K562 (cell line): ENCODE results near the gene SMURF1. TPM values are rescaled to one million over a fixed set of nuclear protein-coding genes. Genes with fewer than 3 reads are reported as not detected.

ENCODE experiments used
- ARID3B ChIP-seq: fragments of 250-450 bp; sonication (Bioruptor Pico); IDR thresholded peaks from 2 replicates; pipeline ENCODE4 v1.4.0; 2020; ENCODE audit warnings: borderline replicate concordance
- CAMTA2 ChIP-seq: fragments of 250-450 bp; sonication (Bioruptor Pico); conservative IDR thresholded peaks from 2 replicates; pipeline ENCODE4 v1.5.1; 2022
- CHD1 ChIP-seq: fragments of 200-600 bp; sonication (generic); IDR thresholded peaks from one replicate; pipeline ENCODE4 v1.6.1; 2012; ENCODE audit warnings: mild to moderate bottlenecking, moderate library complexity, low read length, inconsistent platforms
- E2F6 ChIP-seq, 2 experiments: IDR thresholded peaks; 2 replicates each; pipeline ENCODE4 v1.6.1; 2011; ENCODE audit warnings: borderline replicate concordance in 1 of 2, control low read depth in 1 of 2, low read depth in 1 of 2, low read length in 1 of 2, mild to moderate bottlenecking in 1 of 2, mixed read lengths in 1 of 2, moderate library complexity in 1 of 2; ENCODE audit not compliant: insufficient read depth in 1 of 2, insufficient read length in 1 of 2, poor library complexity in 1 of 2, severe bottlenecking in 1 of 2; ENCODE audit errors: extremely low read depth in 1 of 2
- FOXM1 ChIP-seq, 2 experiments: fragments of 450-650 bp in 1 of 2; sonication (generic) in 1 of 2; formaldehyde crosslinking in 1 of 2; IDR thresholded peaks; 2 replicates each; pipeline versions ENCODE4 v1.6.1 to v1.9.0; 2017 to 2022; ENCODE audit warnings: low read depth in 2 of 2, mild to moderate bottlenecking in 2 of 2, missing genetic modification reagents in 1 of 2, moderate library complexity in 1 of 2
- HDAC2 ChIP-seq: fragments of 450-650 bp; IDR thresholded peaks from 2 replicates; pipeline ENCODE4 v1.6.1; 2016; ENCODE audit warnings: mild to moderate bottlenecking
- HIVEP1 ChIP-seq: fragments of 250-450 bp; sonication (Bioruptor Pico); IDR thresholded peaks from 2 replicates; pipeline ENCODE4 v1.4.0; 2020; ENCODE audit warnings: mild to moderate bottlenecking
- HNRNPLL ChIP-seq: fragments of 200-400 bp; formaldehyde crosslinking; IDR thresholded peaks from 2 replicates; pipeline ENCODE4 v1.6.1; 2017; ENCODE audit warnings: low read length, low read depth, mild to moderate bottlenecking; ENCODE audit not compliant: poor library complexity, severe bottlenecking
- KAT7 ChIP-seq: sonication (generic); formaldehyde crosslinking; IDR thresholded peaks from 2 replicates; pipeline ENCODE4 v1.8.0; 2022; ENCODE audit warnings: missing genetic modification reagents, mild to moderate bottlenecking, borderline replicate concordance
- KDM1A ChIP-seq, 2 experiments: fragments of 450-650 bp; IDR thresholded peaks; 2 replicates each; pipeline ENCODE4 v1.6.1; 2016; ENCODE audit warnings: mild to moderate bottlenecking in 2 of 2
- KLF1 ChIP-seq: fragments of 450-650 bp; IDR thresholded peaks from 2 replicates; pipeline ENCODE4 v1.6.1; 2016; ENCODE audit warnings: missing genetic modification characterization, missing compliant biosample characterization
- NCOR1 ChIP-seq: fragments of 450-650 bp; IDR thresholded peaks from 2 replicates; pipeline ENCODE4 v1.6.1; 2016; ENCODE audit warnings: mild to moderate bottlenecking, moderate library complexity
- NUFIP1 ChIP-seq: fragments of 450-650 bp; IDR thresholded peaks from 2 replicates; pipeline ENCODE4 v1.6.1; 2018; ENCODE audit not compliant: partially characterized antibody
- PHTF2 ChIP-seq: fragments of 250-450 bp; sonication (Bioruptor Pico); IDR thresholded peaks from 2 replicates; pipeline ENCODE4 v1.5.0; 2021; ENCODE audit warnings: mild to moderate bottlenecking
- RBM14 ChIP-seq: fragments of 200-400 bp; formaldehyde crosslinking; IDR thresholded peaks from 2 replicates; pipeline ENCODE4 v1.6.1; 2018; ENCODE audit warnings: low read depth, mild to moderate bottlenecking, low read length, moderate library complexity, borderline replicate concordance; ENCODE audit not compliant: insufficient read depth
- RUNX1 ChIP-seq: sonication (generic); IDR thresholded peaks from 2 replicates; pipeline ENCODE4 v1.6.1; 2016; ENCODE audit warnings: antibody characterized with exemption, low read depth
- SMAD1 ChIP-seq: fragments of 150-350 bp; IDR thresholded peaks from 2 replicates; pipeline ENCODE4 v1.6.1; 2014; ENCODE audit warnings: low read length, low read depth; ENCODE audit not compliant: partially characterized antibody
- THRAP3 ChIP-seq: fragments of 450-650 bp; IDR thresholded peaks from 2 replicates; pipeline ENCODE4 v1.6.1; 2016; ENCODE audit warnings: mild to moderate bottlenecking, inconsistent platforms, borderline replicate concordance
- WHSC1 ChIP-seq: IDR thresholded peaks from one replicate; pipeline ENCODE4 v1.6.1; 2012; ENCODE audit warnings: low read length, control low read depth, inconsistent platforms
- XRCC4 ChIP-seq: IDR thresholded peaks from one replicate; pipeline ENCODE4 v1.6.1; 2011; ENCODE audit not compliant: insufficient read depth, insufficient read length; ENCODE audit errors: extremely low read depth
- ZKSCAN1 ChIP-seq: fragments of 150-350 bp; IDR thresholded peaks from 2 replicates; pipeline ENCODE4 v1.6.1; 2016; ENCODE audit warnings: low read depth, low read length
- ZMIZ1 ChIP-seq, 2 experiments: fragments of 150-350 bp in 1 of 2; IDR thresholded peaks; 2 replicates each; pipeline ENCODE4 v1.6.1; 2012 to 2016; ENCODE audit warnings: low read depth in 2 of 2, low read length in 2 of 2, mild to moderate bottlenecking in 1 of 2, moderate library complexity in 1 of 2
- ZNF121 ChIP-seq: sonication (generic); formaldehyde crosslinking; conservative IDR thresholded peaks from 2 replicates; pipeline ENCODE4 v1.8.0; 2022; ENCODE audit warnings: missing genetic modification reagents
- polyA plus RNA-seq, 8 experiments: library from polyadenylated mRNA; depleted of rRNA in 4 of 8; stranded (reverse) in 5 of 8; unstranded in 3 of 8; fragments of >200 nt; fragmentation: Nextera tagmentation in 2 of 8; fragmentation: Illumina TruSeq in 1 of 8; extraction: Ambion mirVana in 2 of 8; extraction: Trizol in 1 of 8; gene quantifications; 2 replicates each; pipeline versions ENCODE4 v1.2.1 to v1.2.3, GENCODE V29; 2011 to 2014; ENCODE audit warnings: inconsistent platforms in 1 of 8, missing spikeins in 1 of 8
- total RNA-seq, 7 experiments: library from RNA; depleted of rRNA in 6 of 7; stranded (reverse); fragments of >200 nt in 6 of 7; fragmentation: Illumina TruSeq in 2 of 7; extraction: Trizol in 2 of 7; gene quantifications; 2 replicates each; pipeline versions ENCODE4 v1.2.1 to v1.2.3, GENCODE V29; 2011 to 2021; ENCODE audit warnings: low replicate concordance in 1 of 7

SMURF1 gene
- total and polyA plus RNA-seq, 9 of the 15 experiments (the other 6 are each of a cell fraction or from before 2014, with no cell fraction given) = 1.0 to 20.1 (median 12.6) TPM

GRCh38 chr7:99124751-99125504 is 19.0 kb downstream of the SMURF1 start (continued):
- TF ChIP-seq XRCC4 (no peak), ZKSCAN1 (no peak), NUFIP1 (no peak), KDM1A (IDR thresholded peaks at IDR 0.05) (peak; percentile 37 to 62; a peak in 2 of 4 replicates), ZMIZ1 (IDR thresholded peaks at IDR 0.05; ENCODE audit: low read depth in 2 of 2, low read length in 2 of 2) (no peak), SMAD1 (no peak), ARID3B (CRISPR knock-in tag) (no peak), RUNX1 (no peak), HIVEP1 (no peak), WHSC1 (no peak), ZNF121 (CRISPR knock-in tag) (peak; percentile 94), E2F6 (IDR thresholded peaks at IDR 0.05; ENCODE audit: borderline replicate concordance in 1 of 2, extremely low read depth in 1 of 2, insufficient read depth in 1 of 2, insufficient read length in 1 of 2, low read depth in 1 of 2, low read length in 1 of 2, poor library complexity in 1 of 2, severe bottlenecking in 1 of 2) (no peak), RBM14 (no peak), CHD1 (no peak), KLF1 (tag) (no peak), THRAP3 (no peak), HNRNPLL (no peak), FOXM1 (IDR thresholded peaks at IDR 0.05; ENCODE audit: low read depth) (no peak), FOXM1 (CRISPR knock-in tag; IDR thresholded peaks at IDR 0.05; ENCODE audit: low read depth) (no peak), CAMTA2 (CRISPR knock-in tag) (no peak), KAT7 (CRISPR knock-in tag) (no peak), PHTF2 (CRISPR knock-in tag) (no peak), HDAC2 (0 out of 2 replicates have a peak, but pooled peaks have one; percentile 36), NCOR1 (no peak)
